ENCODE data around the gene SETMAR.
"Not testable (repeated sequence)": the region's sequence is repeated elsewhere in the genome, so short reads cannot be mapped to it uniquely, and the experiment has no call there.

Gene SETMAR

GRCh38 chr3:4302747-4303146 lies 422 bp upstream of the SETMAR start:
- peak overlapping the region; percentile 90 for H3K4me3 Mint-ChIP-seq
- no peak for DNase-seq
- no peaks in the 10 kb centered on the region for H3K9me3 Mint-ChIP-seq
- peaks cover 14% of the 10 kb centered on the region for H3K36me3 Mint-ChIP-seq (ENCODE audit: low read depth)
- ATAC-seq: no peak
- peaks cover 25% of the 10 kb centered on the region for H3K4me1 Mint-ChIP-seq
- peak overlapping the region; percentile 97 for H3K27ac Mint-ChIP-seq
- H3K27me3 Mint-ChIP-seq: no peaks in the 10 kb centered on the region

- H3K36me3 Mint-ChIP-seq (ENCODE audit: low read depth): peaks cover 15% of the 10 kb centered on the region
- ATAC-seq: not testable (repeated sequence)
- H3K4me1 Mint-ChIP-seq: peaks cover 24% of the 10 kb centered on the region
Observed at GRCh38 chr3:4305210-4305609, 2.0 kb downstream of the SETMAR start.

GRCh38 chr3:4306091-4306490 lies 2.9 kb downstream of the SETMAR start:
- ATAC-seq: no peak
- no peaks in the 10 kb centered on the region for H3K27me3 Mint-ChIP-seq
- no peak overlapping the region for H3K4me3 Mint-ChIP-seq
- H3K4me1 Mint-ChIP-seq: peaks cover 24% of the 10 kb centered on the region
- no peak overlapping the region for H3K27ac Mint-ChIP-seq
- DNase-seq: no peak
- H3K36me3 Mint-ChIP-seq (ENCODE audit: low read depth): peaks cover 18% of the 10 kb centered on the region
- no peaks in the 10 kb centered on the region for H3K9me3 Mint-ChIP-seq

More at GRCh38 chr3:4305210-4305609, 2.0 kb downstream of the SETMAR start:
- H3K27me3 Mint-ChIP-seq, DNase-seq, H3K27ac Mint-ChIP-seq, H3K9me3 Mint-ChIP-seq: not testable (repeated sequence)
- H3K4me3 Mint-ChIP-seq: peak overlapping the region; percentile 90

- peaks cover 24% of the 10 kb centered on the region for H3K4me1 Mint-ChIP-seq
- no peaks in the 10 kb centered on the region for H3K9me3 Mint-ChIP-seq
- ATAC-seq (no peak), DNase-seq (no peak)
- H3K4me3 Mint-ChIP-seq: no peak overlapping the region
- H3K27me3 Mint-ChIP-seq: no peaks in the 10 kb centered on the region
- H3K36me3 Mint-ChIP-seq (ENCODE audit: low read depth): peaks cover 18% of the 10 kb centered on the region
- no peak overlapping the region for H3K27ac Mint-ChIP-seq
Observed at GRCh38 chr3:4306860-4307259, 3.7 kb downstream of the SETMAR start.

GRCh38 chr3:4309491-4310128 lies 6.4 kb downstream of the SETMAR start:
- H3K27me3 Mint-ChIP-seq: no peaks in the 10 kb centered on the region
- ATAC-seq: no peak
- H3K36me3 Mint-ChIP-seq (ENCODE audit: low read depth): peaks cover 37% of the 10 kb centered on the region
- H3K27ac Mint-ChIP-seq: no peak overlapping the region
- no peak for DNase-seq
- peaks cover 15% of the 10 kb centered on the region for H3K4me1 Mint-ChIP-seq
- no peaks in the 10 kb centered on the region for H3K9me3 Mint-ChIP-seq
- H3K4me3 Mint-ChIP-seq: no peak overlapping the region

GRCh38 chr3:4310971-4311370 lies 7.8 kb downstream of the SETMAR start:
- DNase-seq: no peak
- no peak for ATAC-seq
- H3K4me1 Mint-ChIP-seq: peaks cover 3% of the 10 kb centered on the region
- no peaks in the 10 kb centered on the region for H3K9me3 Mint-ChIP-seq
- peaks cover 39% of the 10 kb centered on the region for H3K36me3 Mint-ChIP-seq (ENCODE audit: low read depth)
- no peak overlapping the region for H3K27ac Mint-ChIP-seq
- no peak overlapping the region for H3K4me3 Mint-ChIP-seq
- no peaks in the 10 kb centered on the region for H3K27me3 Mint-ChIP-seq

- no peaks in the 10 kb centered on the region for H3K27me3 Mint-ChIP-seq
- DNase-seq (no peak), ATAC-seq (no peak)
- no peak overlapping the region for H3K4me3 Mint-ChIP-seq
- peaks cover 3% of the 10 kb centered on the region for H3K4me1 Mint-ChIP-seq
- H3K27ac Mint-ChIP-seq: no peak overlapping the region
- no peaks in the 10 kb centered on the region for H3K9me3 Mint-ChIP-seq
- H3K36me3 Mint-ChIP-seq (ENCODE audit: low read depth): peaks cover 43% of the 10 kb centered on the region
Observed at GRCh38 chr3:4311496-4311895, 8.3 kb downstream of the SETMAR start.

- H3K4me1 Mint-ChIP-seq: peaks cover 3% of the 10 kb centered on the region
- DNase-seq (no peak), ATAC-seq (no peak)
- no peak overlapping the region for H3K4me3 Mint-ChIP-seq
- H3K9me3 Mint-ChIP-seq: peaks cover 5% of the 10 kb centered on the region
- no peaks in the 10 kb centered on the region for H3K27me3 Mint-ChIP-seq
- H3K36me3 Mint-ChIP-seq (ENCODE audit: low read depth): peaks cover 43% of the 10 kb centered on the region
- H3K27ac Mint-ChIP-seq: no peak overlapping the region
Observed at GRCh38 chr3:4313606-4314293, 10.6 kb downstream of the SETMAR start.

- Mint-ChIP-seq H3K4me3 (no peak overlapping the region), H3K36me3 (ENCODE audit: low read depth) (peaks cover 48% of the 10 kb centered on the region), H3K27me3 (no peaks in the 10 kb centered on the region), H3K27ac (no peak overlapping the region), H3K4me1 (peaks cover 3% of the 10 kb centered on the region), H3K9me3 (peaks cover 5% of the 10 kb centered on the region)
- ATAC-seq (no peak), DNase-seq (no peak)
Observed at GRCh38 chr3:4314688-4315087, 11.5 kb downstream of the SETMAR start.

GRCh38 chr3:4320096-4320911 lies 17.1 kb downstream of the SETMAR start:
- H3K27ac Mint-ChIP-seq: no peak overlapping the region
- peaks cover 5% of the 10 kb centered on the region for H3K9me3 Mint-ChIP-seq
- H3K27me3 Mint-ChIP-seq: no peaks in the 10 kb centered on the region
- H3K4me3 Mint-ChIP-seq: no peak overlapping the region
- peaks cover 21% of the 10 kb centered on the region for H3K36me3 Mint-ChIP-seq (ENCODE audit: low read depth)
- peaks cover 3% of the 10 kb centered on the region for H3K4me1 Mint-ChIP-seq
- ATAC-seq (no peak), DNase-seq (no peak)

- Mint-ChIP-seq H3K4me1 (peaks cover 3% of the 10 kb centered on the region), H3K9me3 (peaks cover 5% of the 10 kb centered on the region), H3K36me3 (ENCODE audit: low read depth) (peaks cover 14% of the 10 kb centered on the region), H3K4me3 (no peak overlapping the region), H3K27me3 (no peaks in the 10 kb centered on the region), H3K27ac (no peak overlapping the region)
- no peak for ATAC-seq
- no peak for DNase-seq
Observed at GRCh38 chr3:4321732-4322131, 18.6 kb downstream of the SETMAR start.

- Mint-ChIP-seq H3K4me3 (no peak overlapping the region), H3K36me3 (ENCODE audit: low read depth) (peaks cover 13% of the 10 kb centered on the region), H3K9me3 (peaks cover 9% of the 10 kb centered on the region), H3K4me1 (peaks cover 3% of the 10 kb centered on the region), H3K27me3 (no peaks in the 10 kb centered on the region), H3K27ac (no peak overlapping the region)
- no peak for ATAC-seq
- DNase-seq: no peak
Observed at GRCh38 chr3:4322635-4323034, 19.5 kb downstream of the SETMAR start.

- no peak for DNase-seq
- Mint-ChIP-seq H3K27ac (no peak overlapping the region), H3K4me1 (peaks cover 3% of the 10 kb centered on the region)
Observed at GRCh38 chr3:4323246-4324027, 20.3 kb downstream of the SETMAR start.

GRCh38 chr3:4326868-4327267 lies 23.7 kb downstream of the SETMAR start:
- no peak for DNase-seq
- Mint-ChIP-seq H3K36me3 (ENCODE audit: low read depth) (peaks cover 22% of the 10 kb centered on the region), H3K27ac (no peak overlapping the region), H3K4me1 (no peaks in the 10 kb centered on the region), H3K4me3 (no peak overlapping the region), H3K27me3 (no peaks in the 10 kb centered on the region), H3K9me3 (peaks cover 25% of the 10 kb centered on the region)
- ATAC-seq: no peak

More at GRCh38 chr3:4323246-4324027, 20.3 kb downstream of the SETMAR start:
- Mint-ChIP-seq H3K4me3 (no peak overlapping the region), H3K36me3 (ENCODE audit: low read depth) (peaks cover 10% of the 10 kb centered on the region), H3K27me3 (no peaks in the 10 kb centered on the region), H3K9me3 (peaks cover 4% of the 10 kb centered on the region)
- ATAC-seq: no peak
